Duodenal mucosa (tissue), 2 donors: ENCODE data around the gene PARD6B.
"Not testable (repeated sequence)": the region's sequence is repeated elsewhere in the genome, so short reads cannot be mapped to it uniquely, and the experiment has no call there.

Source experiments
- H3K27ac ChIP-seq: one replicate; pipeline ENCODE4 v1.7.0; 2013; ENCODE audit warnings: low read depth, low read length
- H3K27me3 ChIP-seq, 2 donors: one replicate each; pipeline ENCODE4 v1.7.0; 2013; ENCODE audit warnings: low read length in 2 of 2, control low read depth in 1 of 2; ENCODE audit not compliant: insufficient read depth in 2 of 2, control insufficient read depth in 1 of 2
- H3K36me3 ChIP-seq, 2 donors: one replicate each; pipeline ENCODE4 v1.7.0; 2013; ENCODE audit warnings: low read length in 2 of 2, control low read depth in 1 of 2; ENCODE audit not compliant: insufficient read depth in 2 of 2, control insufficient read depth in 1 of 2
- H3K4me1 ChIP-seq, 2 donors: one replicate each; pipeline ENCODE4 v1.7.0; 2013; ENCODE audit warnings: low read length in 2 of 2, control low read depth in 1 of 2; ENCODE audit not compliant: insufficient read depth in 2 of 2, control insufficient read depth in 1 of 2
- H3K4me3 ChIP-seq, 2 donors: one replicate each; pipeline ENCODE4 v1.7.0; 2013; ENCODE audit warnings: low read length in 2 of 2, low read depth in 1 of 2
- H3K9ac ChIP-seq, 2 donors: one replicate each; pipeline ENCODE4 v1.7.0; 2013; ENCODE audit warnings: low read length in 2 of 2, low read depth in 1 of 2
- H3K9me3 ChIP-seq, 2 donors: one replicate each; pipeline ENCODE4 v1.7.0; 2013; ENCODE audit warnings: low read length in 2 of 2, control low read depth in 1 of 2; ENCODE audit not compliant: control insufficient read depth in 1 of 2

PARD6B gene

DNA sequence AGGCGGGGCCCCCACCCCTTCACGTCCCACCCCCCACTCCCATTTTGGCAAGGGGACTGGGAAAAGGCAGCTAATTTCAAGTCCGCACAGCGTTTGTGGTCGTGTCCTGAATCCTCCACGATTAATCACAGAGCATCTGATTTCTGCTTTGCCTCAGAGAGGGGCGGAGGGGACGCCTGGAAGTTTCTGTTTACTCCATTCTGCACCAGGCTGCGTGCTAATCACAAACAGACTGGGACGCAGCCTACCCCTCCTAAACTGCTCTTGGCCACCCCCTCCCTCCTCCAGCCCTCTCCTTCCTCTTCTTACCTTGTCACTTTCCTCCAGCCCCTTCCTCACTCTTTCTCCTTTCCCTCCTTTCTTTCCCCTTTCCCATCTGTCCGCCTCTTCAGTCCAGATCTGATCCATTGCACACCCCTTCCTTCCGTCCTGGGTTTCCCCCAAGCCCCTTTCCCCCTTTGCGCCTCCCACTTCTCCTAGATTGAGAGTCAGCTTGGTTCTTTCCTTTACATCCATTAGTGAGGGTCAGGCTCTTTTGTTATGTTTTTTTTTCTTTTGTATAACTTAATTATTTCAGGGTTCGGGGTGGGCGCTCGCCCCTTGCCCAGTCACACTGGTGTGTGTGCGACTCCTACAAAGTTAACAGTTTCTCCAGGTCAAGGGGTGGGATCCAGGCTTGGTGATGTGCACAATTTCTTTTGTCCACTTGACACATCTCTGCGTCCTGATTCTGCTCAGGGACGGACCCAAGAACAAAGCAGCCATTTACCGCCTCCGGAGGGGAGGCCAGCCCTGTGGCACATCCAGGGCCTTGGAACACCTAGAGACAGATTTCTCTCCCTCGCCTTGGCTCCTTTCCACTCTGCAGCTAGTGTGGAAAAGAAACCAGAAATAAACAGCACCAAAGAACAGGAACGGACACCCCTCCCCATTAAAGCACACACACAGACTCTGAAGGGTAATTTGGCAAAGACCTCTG lies 39.5 kb upstream of the PARD6B start:
- Histone ChIP-seq H3K36me3 (no peaks in the 10 kb centered on the region), H3K27ac (no peak overlapping the region), H3K4me3 (peak overlapping the region; percentile 27 to 36), H3K9ac (no peak overlapping the region), H3K27me3 (peaks cover 28 to 31% of the 10 kb centered on the region in 2 donors), H3K9me3 (no peaks in the 10 kb centered on the region), H3K4me1 (peaks cover 23 to 25% of the 10 kb centered on the region in 2 donors)

DNA sequence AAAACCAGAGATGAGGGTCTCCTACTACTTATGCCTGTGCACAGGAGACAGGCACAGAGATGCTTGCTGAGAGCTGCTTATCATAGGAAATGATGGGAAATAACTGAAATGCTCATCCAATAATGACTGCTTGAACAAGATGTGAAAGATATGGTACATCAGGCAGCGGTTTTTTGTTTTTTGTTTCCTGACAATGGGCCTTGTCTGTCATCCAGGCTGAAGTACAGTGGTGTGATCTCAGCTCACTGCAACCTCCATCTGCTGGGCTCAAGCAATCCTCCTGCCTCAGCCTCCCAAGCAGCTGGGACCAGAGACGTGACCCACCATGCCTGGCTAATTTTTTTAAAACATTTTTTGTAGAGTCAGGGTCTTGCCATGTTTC lies 38.8 kb upstream of the PARD6B start:
- no peak overlapping the region for H3K9ac ChIP-seq
- H3K36me3 ChIP-seq: no peaks in the 10 kb centered on the region
- no peak overlapping the region for H3K27ac ChIP-seq
- H3K4me3 ChIP-seq: no peak overlapping the region
- peaks cover 28 to 31% of the 10 kb centered on the region in 2 donors for H3K27me3 ChIP-seq
- H3K9me3 ChIP-seq: no peaks in the 10 kb centered on the region
- H3K4me1 ChIP-seq: peaks cover 23 to 25% of the 10 kb centered on the region in 2 donors

DNA sequence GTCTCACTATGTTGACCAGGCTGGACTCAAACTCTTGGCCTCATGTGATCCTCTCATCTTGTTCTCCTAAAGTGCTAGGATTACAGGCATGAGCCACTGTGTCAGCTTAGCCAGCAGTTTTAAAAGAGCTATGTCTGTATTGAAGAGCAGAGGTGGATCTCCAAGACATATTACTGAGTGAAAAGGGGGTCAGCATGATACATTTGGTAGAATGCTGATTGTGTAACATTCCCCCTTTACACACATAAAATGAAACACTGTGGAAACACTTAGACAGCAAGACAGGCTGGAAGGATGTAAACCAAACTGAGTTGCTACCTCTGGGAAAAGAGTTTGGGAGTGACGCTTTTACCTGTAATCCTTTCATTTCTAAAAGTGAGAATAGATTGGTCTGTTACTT lies 38.4 kb upstream of the PARD6B start:
- Histone ChIP-seq H3K27ac (no peak overlapping the region), H3K4me1 (peaks cover 23 to 25% of the 10 kb centered on the region in 2 donors), H3K36me3 (no peaks in the 10 kb centered on the region), H3K9me3 (no peaks in the 10 kb centered on the region), H3K27me3 (peaks cover 28 to 31% of the 10 kb centered on the region in 2 donors), H3K9ac (no peak overlapping the region), H3K4me3 (no peak overlapping the region)

DNA sequence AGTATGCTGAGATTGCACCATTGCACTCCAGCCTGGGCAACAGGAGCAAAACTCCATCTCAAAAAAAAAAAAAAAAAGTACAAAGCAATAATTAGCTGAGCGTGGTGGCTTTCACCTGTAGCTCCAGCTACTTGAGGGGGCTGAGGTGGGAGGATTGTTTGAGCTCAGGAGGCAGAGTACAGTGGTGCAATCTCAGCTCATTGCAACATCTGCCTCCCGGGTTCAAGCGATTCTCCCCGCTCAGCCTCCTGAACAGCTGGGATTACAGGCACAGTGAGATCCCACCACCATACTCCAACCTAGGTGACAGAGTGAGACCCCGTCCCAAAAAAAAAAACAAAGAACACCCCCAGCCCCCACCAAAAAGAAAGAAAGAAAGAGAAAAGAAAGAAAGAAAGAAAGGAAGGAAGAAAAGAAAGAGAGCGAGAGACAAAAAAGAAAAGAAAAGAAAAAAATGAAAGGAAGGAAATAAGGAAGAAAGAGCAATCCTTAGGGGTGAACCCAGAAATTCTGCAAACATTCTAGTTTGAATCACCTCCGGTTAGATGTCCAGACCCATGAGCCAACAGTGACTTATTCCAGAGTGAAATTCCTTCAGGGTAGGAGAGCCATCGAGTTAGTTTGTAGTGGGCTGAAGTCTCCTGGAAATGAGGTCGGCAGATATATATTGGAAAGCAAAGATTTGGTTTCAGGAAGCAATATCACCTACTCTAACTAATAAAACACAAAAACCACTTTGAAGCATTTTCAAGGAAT lies 36.8 kb upstream of the PARD6B start:
- Histone ChIP-seq H3K9ac (no peak overlapping the region), H3K4me1 (peaks cover 14 to 16% of the 10 kb centered on the region in 2 donors), H3K27ac (no peak overlapping the region), H3K27me3 (peaks cover 27 to 29% of the 10 kb centered on the region in 2 donors), H3K4me3 (no peak overlapping the region), H3K9me3 (no peaks in the 10 kb centered on the region), H3K36me3 (no peaks in the 10 kb centered on the region)

DNA sequence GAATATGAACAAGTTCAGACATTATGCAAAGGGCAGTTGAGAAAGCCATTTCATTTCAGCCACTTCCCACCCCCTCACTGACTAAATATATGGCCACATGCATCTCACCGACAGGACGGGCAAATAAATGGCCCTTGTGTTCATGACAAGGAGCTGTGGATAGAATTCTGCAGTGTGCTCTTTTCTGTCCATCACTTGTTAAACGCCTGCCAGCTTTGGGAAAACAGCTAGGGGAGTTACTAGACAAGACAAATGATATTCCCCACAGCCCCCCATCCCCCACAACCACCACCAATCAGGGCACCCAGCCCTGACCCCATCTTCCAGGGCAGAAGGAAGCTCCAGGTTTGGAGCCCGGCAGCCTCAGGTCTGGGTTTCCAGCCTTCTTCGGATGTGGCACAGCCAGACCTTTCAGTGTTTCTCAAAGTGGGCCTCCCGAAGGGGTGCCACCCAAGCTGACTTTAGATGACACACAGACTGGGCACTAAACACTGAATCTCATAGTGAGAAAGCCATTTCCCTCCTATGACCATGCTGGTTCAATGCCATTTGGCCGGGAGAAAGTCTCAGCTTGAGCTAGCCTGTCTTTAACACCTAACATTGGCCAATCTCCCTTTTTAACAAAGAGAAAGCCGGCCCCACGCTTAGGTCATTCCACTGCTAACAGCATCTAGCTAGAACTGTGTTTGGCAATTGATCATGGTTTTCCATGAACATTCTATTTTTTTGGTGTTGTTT lies 36.1 kb upstream of the PARD6B start:
- Histone ChIP-seq H3K4me1 (peaks cover 6 to 9% of the 10 kb centered on the region in 2 donors), H3K27me3 (peaks cover 22 to 27% of the 10 kb centered on the region in 2 donors), H3K9ac (no peak overlapping the region), H3K4me3 (no peak overlapping the region), H3K27ac (no peak overlapping the region), H3K36me3 (no peaks in the 10 kb centered on the region), H3K9me3 (no peaks in the 10 kb centered on the region)

DNA sequence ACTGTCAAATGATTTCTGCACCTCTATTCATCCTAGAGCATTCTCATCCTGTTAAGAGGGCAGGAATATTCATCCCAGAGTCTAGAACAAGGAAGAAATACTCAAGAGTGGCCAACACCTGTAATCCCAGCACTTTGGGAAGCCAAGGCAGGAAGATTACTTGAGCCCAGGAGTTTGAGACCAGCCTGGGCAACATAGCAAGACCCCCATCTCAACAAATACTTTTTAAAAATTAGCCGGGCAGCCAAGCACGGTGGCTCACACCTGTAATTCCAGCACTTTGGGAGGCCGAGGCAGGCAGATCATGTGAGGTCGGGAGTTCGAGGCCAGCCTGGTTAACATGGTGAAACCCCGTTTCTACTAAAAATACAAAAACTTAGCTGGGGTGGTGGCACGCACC lies 33.1 kb upstream of the PARD6B start:
- H3K4me1 ChIP-seq, H3K27ac ChIP-seq, H3K9ac ChIP-seq, H3K27me3 ChIP-seq, H3K36me3 ChIP-seq, H3K4me3 ChIP-seq, H3K9me3 ChIP-seq: not testable (repeated sequence)

DNA sequence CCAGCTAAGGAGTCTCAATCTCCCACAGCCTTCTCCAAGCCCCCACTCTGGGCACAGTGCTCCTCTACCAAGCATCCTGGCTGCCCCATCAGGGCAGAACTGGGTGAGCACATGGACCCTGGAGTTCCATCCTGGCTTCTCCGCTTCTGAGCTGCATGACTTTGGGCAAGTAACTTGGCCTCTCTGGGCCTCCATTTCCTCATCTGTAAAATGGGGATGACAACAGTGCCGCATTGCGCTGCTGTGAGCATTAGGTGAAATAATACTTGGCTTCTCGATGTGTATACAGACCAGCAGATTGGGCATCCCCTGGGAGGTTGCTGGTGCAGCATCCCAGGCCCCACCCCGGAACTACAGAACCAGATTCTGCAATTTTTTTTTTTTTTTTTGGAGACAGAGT lies 31.7 kb upstream of the PARD6B start:
- Histone ChIP-seq H3K4me3 (no peak overlapping the region), H3K27ac (no peak overlapping the region), H3K27me3 (no peaks in the 10 kb centered on the region), H3K36me3 (no peaks in the 10 kb centered on the region), H3K9me3 (no peaks in the 10 kb centered on the region), H3K4me1 (no peaks in the 10 kb centered on the region), H3K9ac (no peak overlapping the region)

DNA sequence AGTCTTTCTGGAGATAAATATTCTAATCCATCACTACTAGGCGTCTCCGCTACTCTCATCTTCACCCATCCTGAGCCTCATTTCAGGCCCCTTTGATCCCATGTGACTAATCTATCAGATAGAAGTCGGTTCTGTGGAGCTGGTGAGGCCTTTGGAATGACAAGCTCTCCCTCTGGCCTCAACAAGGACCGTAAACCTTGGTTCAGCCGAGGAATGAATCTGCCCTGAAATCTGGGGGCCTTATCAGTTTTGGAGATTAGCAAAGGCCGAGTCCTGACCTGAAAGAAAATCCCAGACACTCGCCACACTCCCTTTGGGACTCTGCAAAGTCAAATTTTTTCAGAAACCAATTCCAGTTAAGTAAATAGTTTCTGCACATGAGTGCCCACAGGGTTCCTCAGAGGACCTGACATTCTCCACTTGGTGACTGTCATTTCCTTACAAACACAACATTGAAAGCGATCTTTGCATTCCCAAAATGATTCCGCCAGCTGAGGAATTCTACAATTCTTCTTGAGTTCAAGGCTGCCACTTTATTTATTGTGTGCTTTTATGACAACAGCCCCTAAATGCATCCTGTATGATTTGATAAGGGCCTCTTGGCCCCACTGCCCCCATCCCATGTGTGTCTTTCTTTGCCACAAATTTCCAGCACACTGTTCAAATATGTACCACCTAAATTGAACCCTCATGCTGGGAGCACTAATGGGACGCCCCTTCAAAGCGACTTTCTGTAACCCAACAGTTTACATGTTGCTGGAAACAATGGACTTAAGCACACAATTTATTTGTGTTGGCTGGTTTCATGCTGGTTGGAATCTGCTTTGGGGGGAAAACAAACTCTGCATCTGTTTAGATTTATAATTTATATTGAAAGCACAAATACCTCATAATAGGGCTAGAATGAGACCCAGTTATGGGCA lies 30.1 kb upstream of the PARD6B start:
- H3K27ac ChIP-seq: no peak overlapping the region
- H3K27me3 ChIP-seq: no peaks in the 10 kb centered on the region
- H3K4me1 ChIP-seq: no peaks in the 10 kb centered on the region
- no peaks in the 10 kb centered on the region for H3K9me3 ChIP-seq
- H3K9ac ChIP-seq: no peak overlapping the region
- H3K4me3 ChIP-seq: no peak overlapping the region
- H3K36me3 ChIP-seq: no peaks in the 10 kb centered on the region

DNA sequence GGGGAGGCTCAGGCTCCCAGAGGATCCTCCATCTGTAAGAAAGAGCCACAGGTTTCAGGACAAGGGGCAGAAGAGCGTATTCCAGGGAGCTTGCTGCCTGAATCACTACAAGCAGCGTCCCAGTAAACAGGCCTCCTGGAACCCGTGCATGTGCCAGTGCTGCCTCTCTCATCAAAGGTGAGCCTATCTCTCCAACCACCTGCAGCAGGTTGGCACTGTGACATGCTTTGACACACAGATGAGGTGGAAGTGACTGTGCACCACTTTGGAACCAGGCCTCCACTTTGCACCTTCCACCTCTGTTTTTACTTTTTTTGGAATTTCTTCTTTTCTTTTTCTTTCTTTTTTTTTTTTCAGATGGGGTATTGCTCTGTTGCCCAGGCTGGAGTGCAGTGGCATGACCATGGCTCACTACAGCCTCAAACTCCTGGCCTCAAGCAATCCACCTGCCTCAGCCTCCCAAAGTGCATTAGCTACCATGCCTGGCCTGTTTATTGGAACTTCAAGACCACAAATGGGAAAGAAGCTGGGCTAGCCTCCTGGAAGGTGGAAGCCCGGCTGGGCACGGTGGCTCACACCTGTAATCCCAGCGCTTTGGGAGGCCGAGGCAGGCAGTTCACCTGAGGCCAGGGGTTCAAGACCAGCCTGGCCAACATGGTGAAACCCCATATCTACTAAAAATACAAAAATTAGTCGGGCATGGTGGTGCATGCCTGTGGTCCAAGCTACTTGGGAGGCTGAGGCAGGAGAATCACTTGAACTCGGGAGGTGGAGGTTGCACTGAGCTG lies 27.5 kb upstream of the PARD6B start:
- H3K4me1 ChIP-seq: not testable (repeated sequence)

More for the DNA sequence above, 27.5 kb upstream of the PARD6B start:
- H3K36me3 ChIP-seq, H3K4me3 ChIP-seq, H3K27ac ChIP-seq, H3K27me3 ChIP-seq, H3K9me3 ChIP-seq, H3K9ac ChIP-seq: not testable (repeated sequence)
